ENCODE measurements around the gene RHBDL3. TPM values are rescaled to one million over a fixed set of nuclear protein-coding genes. Genes with fewer than 3 reads are reported as not detected.
"Not testable (repeated sequence)": the region's sequence is repeated elsewhere in the genome, so short reads cannot be mapped to it uniquely, and the experiment has no call there.

RHBDL3 gene
- total RNA-seq, 1 donor from 2014 or later, result under 0.01 TPM

DNA sequence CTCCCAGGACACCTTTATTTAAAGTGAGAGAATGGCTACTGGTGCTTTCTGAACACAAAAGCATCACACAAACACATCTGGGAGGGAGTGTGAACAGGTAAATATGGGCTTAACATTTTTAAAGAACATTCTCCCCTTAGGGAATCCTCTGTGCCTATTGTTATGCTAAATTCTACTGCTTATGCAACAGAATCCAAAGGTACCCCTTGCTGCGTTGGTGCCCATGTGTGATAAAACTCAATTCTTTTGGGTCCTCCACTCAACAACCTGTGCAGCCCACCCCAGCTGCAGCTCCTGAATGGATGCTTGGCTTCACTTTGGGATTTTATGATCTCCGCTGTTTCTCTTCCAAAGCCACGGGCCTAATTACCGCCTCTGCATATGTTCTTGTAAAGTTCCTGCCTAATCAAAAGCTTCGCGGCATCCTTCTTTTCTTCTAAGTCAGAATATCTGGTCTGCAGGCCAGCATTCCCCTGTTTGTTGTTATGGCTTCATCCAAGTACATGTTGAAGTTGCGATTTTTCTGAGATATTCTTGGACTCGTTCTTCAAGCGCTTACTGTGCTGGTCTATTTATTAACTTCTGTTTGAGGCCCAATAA, 23.9 kb downstream of the RHBDL3 start:
- no peak for DNase-seq (ENCODE audit: low read depth, low spot score)

DNA sequence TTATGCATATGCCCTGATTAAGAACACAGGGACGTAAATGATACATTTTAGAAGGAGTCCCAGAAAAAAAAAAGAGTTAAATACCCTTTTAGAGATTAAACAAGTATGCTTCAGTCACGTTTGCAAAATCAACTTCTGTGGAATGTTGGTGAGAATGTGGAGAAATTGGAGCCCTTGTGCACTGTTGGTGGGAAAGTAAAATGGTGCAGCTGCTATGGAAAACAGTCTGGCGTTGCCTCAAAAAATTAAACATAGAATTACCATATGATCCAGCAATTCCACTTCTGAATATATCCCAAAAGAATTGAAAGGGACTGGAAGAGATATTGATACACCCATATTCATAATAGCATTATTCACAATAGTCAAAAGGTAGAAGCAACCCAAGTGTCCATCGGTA, 26.5 kb downstream of the RHBDL3 start:
- no peak for DNase-seq (ENCODE audit: low read depth, low spot score)

DNA sequence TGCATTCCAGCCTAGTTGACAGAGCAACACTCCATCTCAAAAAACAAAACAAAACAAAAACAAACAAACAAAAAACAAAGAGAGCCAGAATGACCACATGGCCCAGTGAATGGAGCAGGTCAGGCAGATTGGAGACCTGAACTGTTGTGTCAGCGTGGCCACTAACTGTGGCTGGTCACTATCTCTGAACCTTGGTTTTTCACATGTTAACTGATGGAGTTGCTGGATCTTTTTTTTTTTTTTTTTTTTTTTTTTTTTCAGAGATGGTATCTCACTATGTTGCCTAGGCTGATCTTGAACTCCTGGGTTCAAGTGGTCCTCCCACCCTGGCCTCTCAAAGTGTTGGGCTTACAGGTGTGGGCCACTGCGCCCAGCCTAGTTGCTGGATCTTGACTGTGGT, 31.8 kb downstream of the RHBDL3 start:
- DNase-seq (ENCODE audit: low read depth, low spot score), result no peak

DNA sequence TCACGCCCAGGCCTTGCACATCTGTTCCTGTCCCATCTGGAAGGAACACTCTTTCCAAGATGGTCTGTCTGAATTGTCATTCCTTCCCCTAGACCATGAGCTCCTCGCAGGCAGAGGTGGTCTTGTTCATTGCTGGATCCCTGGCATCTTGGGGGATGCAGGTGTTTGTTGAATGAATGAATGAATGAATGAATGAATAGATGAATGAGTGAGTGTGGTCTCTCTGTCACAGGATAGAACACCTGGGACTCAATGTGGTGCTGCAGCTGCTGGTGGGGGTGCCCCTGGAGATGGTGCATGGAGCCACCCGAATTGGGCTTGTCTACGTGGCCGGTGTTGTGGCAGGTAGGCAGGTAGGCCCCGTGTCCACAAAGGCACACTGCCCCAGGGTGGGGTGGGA, 32.2 kb downstream of the RHBDL3 start:
- DNase-seq (ENCODE audit: low read depth, low spot score), result no peak

DNA sequence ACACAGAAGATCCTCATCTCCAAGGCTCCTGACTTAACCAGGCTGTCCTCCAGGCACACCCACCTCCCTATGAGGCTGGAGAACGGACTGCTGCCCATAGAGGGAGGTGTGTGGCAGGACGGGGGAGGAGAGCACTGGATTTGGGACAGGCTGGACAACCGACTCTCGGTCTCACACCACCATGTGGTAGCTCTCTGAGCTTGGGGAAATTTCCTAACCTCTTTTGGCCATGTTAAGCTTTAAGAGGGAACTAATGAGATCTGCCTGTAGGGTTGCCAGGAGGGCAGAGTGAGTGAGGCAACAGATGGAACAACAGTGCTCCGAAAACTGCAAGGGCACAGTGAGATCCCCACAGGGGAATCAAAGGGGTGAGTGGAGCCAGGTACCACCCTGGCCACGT, 32.7 kb downstream of the RHBDL3 start:
- no peak for DNase-seq (ENCODE audit: low read depth, low spot score)

DNA sequence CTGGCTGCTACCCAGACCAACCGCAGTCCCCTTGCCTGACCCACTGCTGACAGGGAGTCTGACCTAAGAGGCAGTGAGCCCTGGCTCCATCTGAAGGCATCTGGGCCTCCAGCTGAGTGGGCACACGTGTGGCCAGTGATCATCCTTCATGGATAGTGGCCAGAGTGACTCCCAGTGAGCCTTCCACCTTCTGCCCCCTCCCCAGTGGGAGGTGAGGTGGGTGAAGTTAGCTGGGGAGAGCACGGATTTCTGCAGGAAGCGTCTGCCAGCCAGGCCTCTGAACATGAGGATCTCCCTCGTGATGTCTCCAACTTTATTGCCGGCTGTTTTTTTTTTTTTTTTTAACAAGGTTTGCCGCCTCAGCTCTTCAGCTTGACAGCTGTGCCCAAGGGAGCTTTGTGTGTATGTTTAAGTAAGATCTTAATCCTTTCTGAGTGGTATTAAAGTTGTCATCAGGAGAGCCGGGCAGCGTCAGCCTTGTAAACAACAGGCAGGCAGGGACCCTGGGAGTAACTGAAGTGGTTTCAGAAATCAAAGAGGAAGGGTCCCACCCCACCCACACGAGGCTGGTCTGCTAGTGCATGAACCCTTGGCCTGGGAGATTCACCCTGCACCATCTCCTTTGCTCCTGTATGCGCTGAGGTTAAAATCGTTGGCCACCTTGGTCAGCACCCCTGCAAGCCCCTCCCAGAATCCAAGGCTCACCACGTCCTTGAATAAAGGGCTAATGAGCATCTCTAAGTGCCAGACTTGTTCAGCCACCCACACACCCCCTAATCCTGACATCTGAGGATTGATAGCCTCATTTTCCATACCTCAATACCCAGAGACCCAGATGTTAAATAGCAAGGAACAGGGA, 33.3 kb downstream of the RHBDL3 start:
- no peak for DNase-seq (ENCODE audit: low read depth, low spot score)

DNA sequence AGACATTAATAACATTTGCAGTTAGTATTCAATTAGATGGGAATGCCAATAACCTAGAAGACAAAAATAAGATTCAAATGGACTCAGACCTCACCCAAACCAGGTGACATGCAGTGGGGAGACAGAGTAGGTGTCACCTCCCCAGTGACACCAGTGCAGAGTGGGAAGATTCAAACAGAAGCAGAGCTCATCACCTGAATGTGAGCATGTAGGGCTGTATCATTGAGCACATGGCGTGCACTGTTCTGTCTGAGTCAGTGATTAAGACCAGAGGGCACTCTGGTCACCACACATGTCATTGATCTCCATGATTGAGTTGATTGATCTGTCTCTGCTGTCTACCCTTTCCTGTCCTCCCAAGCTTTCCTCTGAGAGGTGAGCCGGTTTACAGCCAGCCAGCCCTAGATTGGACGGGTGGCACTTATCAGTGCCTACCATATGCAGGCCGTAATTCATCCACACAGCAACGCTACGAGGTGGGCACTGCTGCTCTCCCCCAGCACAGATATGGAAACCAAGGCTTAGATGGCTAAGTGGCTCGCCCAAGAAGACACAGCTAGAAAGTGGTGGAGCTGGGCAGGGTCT, 34.0 kb downstream of the RHBDL3 start:
- no peak for DNase-seq (ENCODE audit: low read depth, low spot score)

DNA sequence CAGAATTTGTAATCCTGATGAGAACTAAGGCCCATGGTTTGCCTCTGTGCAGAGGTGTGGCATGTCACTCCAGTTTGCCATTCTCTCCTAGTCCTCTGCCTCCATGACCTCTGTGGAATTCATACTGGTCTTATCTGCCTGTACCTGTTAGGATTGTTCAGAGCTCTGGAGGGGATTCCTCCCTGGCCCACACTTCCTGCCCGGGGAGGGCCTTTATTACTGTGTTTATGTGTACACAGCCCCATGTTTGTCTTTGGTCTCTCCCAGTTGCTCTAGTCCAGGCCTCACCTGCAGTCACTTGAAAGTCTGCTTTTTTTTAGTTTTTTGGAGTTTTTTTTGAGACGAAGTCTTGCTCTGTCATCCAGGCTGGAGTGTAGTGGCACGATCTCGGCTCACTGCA, 36.4 kb downstream of the RHBDL3 start:
- DNase-seq (ENCODE audit: low read depth, low spot score), result no peak

DNA sequence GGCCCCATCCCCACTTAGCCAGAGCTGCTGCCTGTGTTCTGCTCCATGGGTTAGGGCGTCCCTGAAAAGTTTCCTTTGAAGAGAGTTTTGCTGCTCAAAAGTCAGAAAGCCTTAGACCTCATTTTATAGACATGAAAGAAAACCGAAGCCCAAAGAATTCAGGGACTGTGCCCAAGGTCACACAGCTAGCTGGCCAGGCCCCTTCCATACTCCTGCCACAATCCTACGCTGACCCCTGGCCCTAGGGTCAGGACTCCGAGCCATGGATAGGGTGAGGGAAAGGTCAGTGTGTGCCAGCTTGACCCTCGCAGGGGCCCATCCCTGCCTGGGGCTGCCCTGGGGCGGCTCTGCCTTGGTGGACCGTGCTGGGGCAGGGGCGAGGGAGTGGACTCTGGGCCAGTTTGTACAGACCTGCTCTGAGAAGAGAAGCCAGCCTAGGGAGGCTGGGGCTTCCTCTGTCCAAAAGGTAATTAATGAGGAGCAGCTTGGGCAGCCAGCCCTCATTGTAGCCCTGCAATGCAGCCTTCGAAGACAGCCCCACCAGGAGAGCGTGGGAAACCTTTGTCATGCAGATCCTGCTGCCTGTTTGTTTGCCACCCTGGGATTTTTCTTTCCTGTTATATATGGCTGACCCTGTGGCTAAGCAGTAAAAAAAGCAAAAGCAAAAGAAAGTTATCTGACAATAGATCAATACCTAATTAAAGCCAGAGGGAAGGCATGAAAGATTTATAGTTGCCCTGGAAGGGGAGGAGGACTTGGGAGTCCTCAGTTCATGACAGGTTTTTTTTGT, 37.4 kb downstream of the RHBDL3 start:
- no peak for DNase-seq (ENCODE audit: low read depth, low spot score)

DNA sequence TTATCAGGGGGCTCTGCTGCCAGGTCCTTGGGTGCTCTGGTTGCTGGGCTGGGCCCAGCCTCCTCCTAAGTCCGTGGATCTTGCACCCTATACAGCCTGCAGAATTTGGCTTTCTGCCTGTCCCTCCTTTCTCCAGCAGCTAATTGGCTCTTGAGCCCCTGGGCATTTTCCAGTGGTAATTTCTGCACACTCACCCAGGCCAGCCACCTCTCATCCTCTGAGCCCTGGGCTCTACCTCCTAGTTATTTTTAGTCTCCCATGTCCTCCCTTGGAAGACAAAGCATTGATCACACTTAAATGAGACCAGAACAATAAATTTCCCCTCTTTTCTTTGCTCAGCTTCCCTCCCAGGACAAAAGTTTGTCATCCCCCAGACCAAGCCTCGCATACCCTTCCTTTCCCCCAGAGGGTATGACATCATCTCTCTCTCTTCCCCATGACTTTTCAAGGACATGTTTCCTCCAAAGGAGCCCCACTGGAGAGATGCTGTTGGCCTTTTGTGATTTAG, 38.2 kb downstream of the RHBDL3 start:
- DNase-seq (ENCODE audit: low read depth, low spot score), result no peak

DNA sequence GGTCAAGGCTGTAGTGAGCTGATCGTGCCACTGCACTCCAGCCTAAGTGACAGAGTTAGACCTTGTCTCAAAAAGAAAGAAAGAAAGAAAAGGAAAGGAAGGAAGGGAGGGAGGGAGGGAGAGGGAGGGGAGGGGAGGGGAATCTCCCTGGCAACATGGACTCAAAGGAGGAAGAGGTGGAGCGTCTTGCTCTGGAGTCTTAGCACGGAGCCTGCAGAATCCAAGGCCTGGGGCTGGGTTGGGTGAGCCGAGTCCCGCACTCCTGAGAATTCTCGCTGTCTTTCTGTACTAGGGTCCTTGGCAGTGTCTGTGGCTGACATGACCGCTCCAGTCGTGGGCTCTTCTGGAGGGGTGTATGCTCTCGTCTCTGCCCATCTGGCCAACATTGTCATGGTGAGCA, 39.4 kb downstream of the RHBDL3 start:
- no peak for DNase-seq (ENCODE audit: low read depth, low spot score)

DNA sequence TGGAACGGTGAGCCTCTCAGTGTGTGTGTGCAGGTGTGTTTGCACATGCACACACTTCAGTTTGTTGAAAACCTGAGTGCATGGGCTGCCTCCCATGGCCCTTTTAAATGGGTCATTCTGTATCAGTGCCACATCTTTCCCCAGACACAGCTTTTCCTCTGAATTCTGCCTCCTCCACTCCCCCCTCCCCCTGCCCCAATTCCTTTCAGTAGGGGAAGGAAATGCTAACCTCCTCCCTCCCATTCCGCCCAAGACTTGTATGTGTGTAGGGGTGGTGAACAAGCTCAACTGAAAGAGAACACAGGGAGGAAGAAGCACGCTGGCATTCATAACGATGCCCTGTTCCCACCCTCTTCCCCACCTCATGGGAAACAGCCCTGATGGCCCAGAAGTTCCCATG, 42.0 kb downstream of the RHBDL3 start:
- no peak for DNase-seq (ENCODE audit: low read depth, low spot score)

DNA sequence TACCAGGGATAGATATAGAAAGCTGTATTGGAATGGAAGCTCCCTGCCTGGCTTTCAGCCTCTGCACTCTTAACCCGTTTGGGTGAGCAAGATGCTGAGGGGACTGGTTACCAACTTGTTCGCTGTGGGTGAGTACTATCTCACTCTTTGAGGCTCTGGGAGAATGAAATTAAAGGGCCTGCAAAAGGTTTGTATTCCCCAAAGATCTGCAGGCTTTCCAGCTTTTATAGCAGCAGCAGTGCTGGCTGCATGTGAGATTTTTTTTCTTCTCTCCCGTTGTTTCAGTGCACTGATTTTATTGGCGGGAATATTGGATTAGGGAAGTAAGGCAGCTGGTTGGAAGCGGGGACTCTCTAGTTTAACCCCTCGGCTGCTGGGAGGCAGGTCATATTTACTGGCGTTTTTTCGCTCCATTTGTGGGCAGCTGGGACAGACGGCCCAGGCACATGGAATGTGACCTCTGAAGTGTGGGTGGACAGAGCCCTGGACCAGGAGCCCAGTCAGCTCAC, 45.5 kb downstream of the RHBDL3 start:
- DNase-seq (ENCODE audit: low read depth, low spot score), result no peak

DNA sequence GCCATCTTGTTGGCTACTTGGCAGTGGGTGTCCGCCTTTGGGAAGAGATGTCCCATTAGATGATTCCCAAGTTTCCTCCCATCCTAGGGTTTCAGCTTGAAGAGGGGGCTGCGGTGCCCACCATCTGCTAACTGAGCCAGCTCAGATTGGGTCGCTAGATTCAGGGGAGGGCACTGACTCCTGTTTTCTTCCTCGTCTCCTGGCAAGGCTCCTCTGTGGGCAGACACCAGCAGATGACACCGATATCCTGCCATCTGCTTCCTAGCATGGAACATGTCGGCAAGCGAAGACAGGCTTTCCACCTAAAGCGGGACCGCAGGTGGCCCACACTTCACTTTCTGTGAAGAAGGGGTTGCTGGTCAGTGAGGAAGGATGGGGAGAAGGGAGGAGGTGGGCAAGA, 49.0 kb downstream of the RHBDL3 start:
- DNase-seq (ENCODE audit: low read depth, low spot score), result no peak

DNA sequence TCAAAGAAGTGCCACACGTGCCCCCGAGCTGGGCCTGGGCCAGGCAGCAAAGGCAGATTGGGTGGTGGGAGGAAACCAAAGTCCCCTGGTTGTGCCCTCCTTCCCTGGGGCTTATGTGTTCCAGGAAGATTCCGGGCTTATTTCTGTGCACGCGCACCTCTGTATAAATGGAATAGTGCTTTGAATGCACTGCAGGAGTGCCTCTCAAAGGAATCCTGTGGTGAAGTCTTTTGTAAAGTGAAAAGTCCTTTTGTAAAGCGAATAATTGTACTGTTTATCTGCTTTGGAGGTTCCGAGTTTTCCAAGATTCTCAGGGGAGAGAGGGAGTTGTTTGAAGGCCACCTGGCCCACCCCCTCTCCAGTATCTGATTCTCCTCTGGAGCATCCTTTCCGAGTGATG, 49.5 kb downstream of the RHBDL3 start:
- DNase-seq (ENCODE audit: low read depth, low spot score), result no peak

DNA sequence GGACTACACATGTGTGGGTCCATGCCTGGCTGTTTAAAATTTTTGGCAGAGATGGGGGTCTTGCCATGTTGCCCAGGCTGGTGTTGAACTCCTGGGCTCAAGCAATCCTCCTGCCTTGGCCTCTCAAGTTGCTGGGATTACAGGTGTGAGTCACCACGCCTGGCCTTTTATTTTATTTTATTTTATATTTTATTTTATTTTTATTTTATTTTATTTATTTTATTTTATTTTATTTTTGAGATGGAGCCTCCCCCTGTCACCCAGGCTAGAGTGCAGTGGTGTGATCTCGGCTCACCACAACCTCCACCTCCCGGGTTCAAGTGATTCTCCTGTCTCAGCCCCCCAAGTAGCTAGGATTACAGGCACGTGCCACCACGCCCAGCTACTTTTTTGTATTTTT, 51.0 kb downstream of the RHBDL3 start:
- DNase-seq (ENCODE audit: low read depth, low spot score), result not testable (repeated sequence)

DNA sequence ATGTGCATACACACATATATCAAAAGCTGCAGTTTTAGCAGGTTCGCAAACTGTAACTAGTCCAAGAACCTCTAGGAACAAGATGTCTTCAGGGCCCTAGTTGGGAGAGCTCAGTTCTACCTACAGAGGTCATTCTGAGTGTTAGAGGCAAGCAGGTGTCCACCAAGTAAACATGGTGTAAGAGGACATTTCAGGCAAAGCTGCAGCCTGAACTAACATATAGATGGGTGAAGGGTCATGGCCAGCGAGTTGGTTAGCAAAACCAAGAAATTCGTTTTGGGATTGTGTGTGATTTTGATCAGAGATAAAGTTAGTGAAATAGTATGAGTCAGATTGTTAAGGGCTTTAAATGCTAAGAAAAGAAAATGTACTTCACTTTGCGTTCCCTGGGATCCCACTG, 51.7 kb downstream of the RHBDL3 start:
- DNase-seq (ENCODE audit: low read depth, low spot score), result no peak

DNA sequence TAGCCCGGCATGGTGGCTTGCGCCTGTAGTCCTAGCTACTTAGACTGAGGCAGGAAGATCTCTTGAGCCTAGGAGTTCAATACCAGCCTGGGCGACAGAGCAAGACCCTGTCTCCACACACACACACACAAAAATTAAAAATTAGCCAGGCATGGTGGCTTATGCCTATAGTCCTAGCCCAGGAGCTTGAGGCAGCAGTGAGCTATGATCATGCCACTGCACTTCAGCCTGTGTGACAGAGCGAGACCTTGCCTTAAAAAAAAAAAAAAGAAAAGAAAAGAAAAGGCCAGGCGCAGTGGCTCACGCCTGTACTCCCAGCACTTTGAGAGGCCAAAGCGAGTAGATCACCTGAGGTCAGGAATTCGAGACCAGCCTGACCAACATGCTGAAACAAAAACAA, 52.4 kb downstream of the RHBDL3 start:
- DNase-seq (ENCODE audit: low read depth, low spot score), result no peak

DNA sequence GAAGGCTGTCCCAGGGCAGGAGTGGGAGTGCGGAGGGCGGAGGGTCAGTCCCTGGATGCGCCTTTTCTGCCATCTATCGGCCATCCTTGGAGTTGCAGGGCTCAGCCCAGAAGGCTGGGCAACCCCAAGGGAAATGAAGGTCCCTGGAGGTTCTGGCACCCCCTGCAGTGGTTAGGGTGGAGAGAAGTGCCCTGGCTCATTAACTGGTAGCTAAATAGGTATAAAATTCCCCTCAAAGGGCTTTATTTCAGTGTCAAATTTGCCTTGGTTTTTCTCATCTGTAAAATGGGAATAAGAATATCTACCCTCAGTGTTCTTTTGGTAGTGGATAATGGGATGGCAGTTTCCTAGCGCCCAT, 53.9 kb downstream of the RHBDL3 start:
- DNase-seq (ENCODE audit: low read depth, low spot score), result no peak

DNA sequence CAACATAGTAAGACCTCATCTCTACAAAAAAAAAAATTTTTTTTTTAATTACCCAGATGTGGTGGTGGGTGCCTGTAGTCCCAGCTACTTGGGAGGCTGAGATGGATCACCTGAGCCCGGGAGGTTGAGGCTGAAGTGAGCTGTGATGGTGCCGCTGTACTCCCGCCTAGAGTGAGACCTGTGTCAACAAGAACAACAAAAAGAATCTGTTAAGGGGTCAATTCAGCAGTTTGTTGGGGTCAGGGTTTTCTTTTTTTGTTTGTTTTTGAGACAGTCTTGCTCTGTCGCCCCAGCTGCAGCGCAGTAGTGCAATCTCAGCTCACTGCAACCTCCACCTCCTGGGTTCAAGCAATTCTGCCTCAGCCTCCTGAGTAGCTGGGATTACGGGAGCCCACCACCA, 54.4 kb downstream of the RHBDL3 start:
- not testable (repeated sequence) for DNase-seq (ENCODE audit: low read depth, low spot score)

DNA sequence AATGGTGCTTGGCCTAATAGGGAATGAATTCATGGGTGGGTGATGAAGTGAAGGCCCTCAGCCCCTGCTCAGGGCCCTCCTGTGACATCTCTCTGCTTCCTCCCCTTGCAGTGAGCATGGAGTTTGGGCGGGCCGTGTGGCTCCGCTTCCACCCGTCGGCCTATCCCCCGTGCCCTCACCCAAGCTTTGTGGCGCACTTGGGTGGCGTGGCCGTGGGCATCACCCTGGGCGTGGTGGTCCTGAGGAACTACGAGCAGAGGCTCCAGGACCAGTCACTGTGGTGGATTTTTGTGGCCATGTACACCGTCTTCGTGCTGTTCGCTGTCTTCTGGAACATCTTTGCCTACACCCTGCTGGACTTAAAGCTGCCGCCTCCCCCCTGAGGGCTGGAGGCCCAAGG, 55.2 kb downstream of the RHBDL3 start:
- no peak for DNase-seq (ENCODE audit: low read depth, low spot score)

DNA sequence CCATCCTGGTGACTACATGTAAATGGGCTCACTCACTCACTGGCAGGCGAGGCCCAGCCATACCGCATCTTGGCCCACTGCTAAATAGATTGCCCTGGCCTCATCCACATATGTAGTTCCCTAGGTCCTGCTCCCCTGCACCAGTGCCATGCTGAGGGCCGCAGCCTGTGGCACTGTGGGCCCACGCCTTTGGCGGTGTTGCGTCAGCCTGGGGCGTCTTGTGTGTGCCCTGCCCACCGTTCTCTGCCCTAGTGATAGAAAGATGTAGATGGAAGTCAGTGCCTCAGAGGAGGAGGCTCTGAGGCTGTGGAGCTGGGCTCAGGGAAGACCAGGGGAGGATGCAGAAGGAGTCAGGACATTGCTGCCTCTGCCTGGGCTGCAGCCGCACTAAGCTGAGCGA, 57.4 kb downstream of the RHBDL3 start:
- DNase-seq (ENCODE audit: low read depth, low spot score), result no peak

Data from pulmonary artery endothelial cell (primary cell).